Measurements from ENCODE around the gene TPD52L1. TPM values are rescaled to one million over a fixed set of nuclear protein-coding genes. Genes with fewer than 3 reads are reported as not detected.

Gene TPD52L1
- total and polyA plus RNA-seq, 10 of the 15 experiments (the other 5 are each of a cell fraction or from before 2014, with no cell fraction given), result 0.03 to 2.6 (median 0.16) TPM; not detected in 3

DNA sequence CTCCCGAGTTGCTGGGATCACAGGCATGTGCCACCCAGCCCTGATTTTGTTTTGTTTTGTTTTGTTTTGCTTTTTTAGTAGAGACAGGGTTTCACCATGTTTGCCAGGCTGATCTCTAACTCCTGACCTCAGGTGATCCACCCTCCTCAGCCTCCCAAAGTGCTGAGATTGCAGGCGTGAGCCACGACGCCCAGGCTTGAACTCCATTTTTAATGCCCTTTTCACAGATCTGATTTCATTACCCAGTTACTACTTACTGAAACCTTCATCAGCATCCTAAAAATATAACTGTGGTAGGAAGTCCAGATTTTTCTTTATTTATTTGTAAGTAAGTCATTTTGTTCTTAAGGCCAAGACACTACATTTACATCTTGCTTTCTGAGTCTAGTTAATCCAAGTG, 84.2 kb downstream of the TPD52L1 start:
- Histone ChIP-seq H2AFZ (ENCODE audit: control insufficient read depth, low read depth, low read length) (no peak overlapping the region), H3K79me2 (ENCODE audit: control insufficient read depth, insufficient read depth, low read length) (no peaks in the 10 kb centered on the region), H4K20me1 (ENCODE audit: control insufficient read depth, insufficient read depth) (no peaks in the 10 kb centered on the region), H3K4me3 (no peak overlapping the region), H3K9ac (ENCODE audit: control insufficient read depth, insufficient read depth, low read length) (no peak overlapping the region), H3K4me1 (ENCODE audit: control insufficient read depth, insufficient read depth, low read length) (no peaks in the 10 kb centered on the region), H3K27ac (ENCODE audit: control insufficient read depth, insufficient read depth) (no peak overlapping the region), H3K4me2 (ENCODE audit: control insufficient read depth, insufficient read depth) (no peak overlapping the region), H3K9me3 (replicated peaks; ENCODE audit: control insufficient read depth, insufficient read depth, low read length) (peaks cover 1% of the 10 kb centered on the region; the same call in 1 of the 3 replicates), H3K27me3 (replicated peaks in 1 of 2; ENCODE audit: control insufficient read depth in 2 of 2, insufficient read depth in 2 of 2, low read length in 1 of 2) (no peaks in the 10 kb centered on the region), H3K36me3 (ENCODE audit: control insufficient read depth in 2 of 2, insufficient read depth in 2 of 2, low read length in 1 of 2) (no peaks in the 10 kb centered on the region)
- DNase-seq (ENCODE audit: low read depth, low spot score), result no peak
- no peak for ATAC-seq
- ChIA-PET POLR2A (no interaction called here), RAD21 (ENCODE audit: unreplicated experiment) (no interaction called here), CTCF (no interaction called here), SMC1A (ENCODE audit: uncharacterized antibody, unreplicated experiment) (no interaction called here)
- BruUV-seq (replicated peaks), result no TSS peak
- no peak for FAIRE-seq
- in situ Hi-C loops (cut with MboI), result no loop called here
- 46% methylated on average over 4 of the region's 4 CpGs for WGBS (ENCODE audit: insufficient coverage, insufficient replicate concordance, low lambda C conversion rate, missing lambda C conversion rate)
- TF ChIP-seq SMAD1 (IDR thresholded peaks at IDR 0.05; ENCODE audit: low read depth, partially characterized antibody) (no peak), MEF2B (IDR thresholded peaks at IDR 0.05; ENCODE audit: partially characterized antibody, poor library complexity, severe bottlenecking) (no peak), POLR2A (IDR thresholded peaks at IDR 0.05; ENCODE audit: low read depth, low read length) (no peak), NFYA (IDR thresholded peaks at IDR 0.05; ENCODE audit: borderline replicate concordance, low read depth, low read length) (no peak), ZNF207 (IDR thresholded peaks at IDR 0.05; ENCODE audit: borderline replicate concordance) (no peak), SUPT20H (IDR thresholded peaks at IDR 0.05; ENCODE audit: borderline replicate concordance, control insufficient read depth, low read depth, low read length) (no peak), BHLHE40 (IDR thresholded peaks at IDR 0.05; ENCODE audit: borderline replicate concordance in 1 of 2, low read depth in 2 of 2, low read length in 1 of 2) (no peak), NRF1 (conservative IDR thresholded peaks at IDR 0.05; ENCODE audit: low read depth, low read length) (no peak)
- TF ChIP-seq, protein P1, sequence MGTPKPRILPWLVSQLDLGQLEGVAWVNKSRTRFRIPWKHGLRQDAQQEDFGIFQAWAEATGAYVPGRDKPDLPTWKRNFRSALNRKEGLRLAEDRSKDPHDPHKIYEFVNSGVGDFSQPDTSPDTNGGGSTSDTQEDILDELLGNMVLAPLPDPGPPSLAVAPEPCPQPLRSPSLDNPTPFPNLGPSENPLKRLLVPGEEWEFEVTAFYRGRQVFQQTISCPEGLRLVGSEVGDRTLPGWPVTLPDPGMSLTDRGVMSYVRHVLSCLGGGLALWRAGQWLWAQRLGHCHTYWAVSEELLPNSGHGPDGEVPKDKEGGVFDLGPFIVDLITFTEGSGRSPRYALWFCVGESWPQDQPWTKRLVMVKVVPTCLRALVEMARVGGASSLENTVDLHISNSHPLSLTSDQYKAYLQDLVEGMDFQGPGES (IDR thresholded peaks at IDR 0.05), result no peak
- TF ChIP-seq, protein P2, sequence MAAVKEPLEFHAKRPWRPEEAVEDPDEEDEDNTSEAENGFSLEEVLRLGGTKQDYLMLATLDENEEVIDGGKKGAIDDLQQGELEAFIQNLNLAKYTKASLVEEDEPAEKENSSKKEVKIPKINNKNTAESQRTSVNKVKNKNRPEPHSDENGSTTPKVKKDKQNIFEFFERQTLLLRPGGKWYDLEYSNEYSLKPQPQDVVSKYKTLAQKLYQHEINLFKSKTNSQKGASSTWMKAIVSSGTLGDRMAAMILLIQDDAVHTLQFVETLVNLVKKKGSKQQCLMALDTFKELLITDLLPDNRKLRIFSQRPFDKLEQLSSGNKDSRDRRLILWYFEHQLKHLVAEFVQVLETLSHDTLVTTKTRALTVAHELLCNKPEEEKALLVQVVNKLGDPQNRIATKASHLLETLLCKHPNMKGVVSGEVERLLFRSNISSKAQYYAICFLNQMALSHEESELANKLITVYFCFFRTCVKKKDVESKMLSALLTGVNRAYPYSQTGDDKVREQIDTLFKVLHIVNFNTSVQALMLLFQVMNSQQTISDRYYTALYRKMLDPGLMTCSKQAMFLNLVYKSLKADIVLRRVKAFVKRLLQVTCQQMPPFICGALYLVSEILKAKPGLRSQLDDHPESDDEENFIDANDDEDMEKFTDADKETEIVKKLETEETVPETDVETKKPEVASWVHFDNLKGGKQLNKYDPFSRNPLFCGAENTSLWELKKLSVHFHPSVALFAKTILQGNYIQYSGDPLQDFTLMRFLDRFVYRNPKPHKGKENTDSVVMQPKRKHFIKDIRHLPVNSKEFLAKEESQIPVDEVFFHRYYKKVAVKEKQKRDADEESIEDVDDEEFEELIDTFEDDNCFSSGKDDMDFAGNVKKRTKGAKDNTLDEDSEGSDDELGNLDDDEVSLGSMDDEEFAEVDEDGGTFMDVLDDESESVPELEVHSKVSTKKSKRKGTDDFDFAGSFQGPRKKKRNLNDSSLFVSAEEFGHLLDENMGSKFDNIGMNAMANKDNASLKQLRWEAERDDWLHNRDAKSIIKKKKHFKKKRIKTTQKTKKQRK (IDR thresholded peaks at IDR 0.05; ENCODE audit: low read depth, low read length), result no peak
- intact Hi-C loops (cut with micrococcal nuclease; ENCODE audit: unreplicated experiment), result no loop called here

All from GM12878 (cell line).